GM12874 (cell line): Measurements from ENCODE around the gene PGAP2.

Experiments used
- CTCF ChIP-seq: IDR thresholded peaks from 2 replicates; pipeline ENCODE4 v1.5.1; 2011; ENCODE audit warnings: low read depth, mild to moderate bottlenecking, control low read depth, low read length, moderate library complexity; ENCODE audit not compliant: insufficient read depth

PGAP2 gene

GRCh38 chr11:3836903-3837302 is 28.5 kb downstream of the PGAP2 start:
- no peak for TF ChIP-seq CTCF

- no peak for TF ChIP-seq CTCF
These were observed 29.4 kb downstream of the PGAP2 start for GRCh38 chr11:3837793-3838192.

- TF ChIP-seq CTCF: no peak
These were observed 30.1 kb downstream of the PGAP2 start for GRCh38 chr11:3838504-3838903.

- no peak for TF ChIP-seq CTCF
These were observed 31.9 kb downstream of the PGAP2 start for GRCh38 chr11:3840004-3840869.

- no peak for TF ChIP-seq CTCF
These were observed 32.6 kb downstream of the PGAP2 start, which contains the start of gene RHOG for GRCh38 chr11:3840870-3841425. RHOG (minus strand) TSS chr11:3840959; CDS start chr11:3828138, 12,821 bp downstream.

GRCh38 chr11:3841426-3842350 is 33.3 kb downstream of the PGAP2 start:
- peak; percentile 89 for TF ChIP-seq CTCF

GRCh38 chr11:3843326-3843725 is 35.0 kb downstream of the PGAP2 start:
- TF ChIP-seq CTCF: no peak
